GM19351 (cell line): Measurements from ENCODE around the gene SOAT1.
A peak's percentile ranks its signal among the peaks of the same experiment; 100 is the strongest.
"Not testable (repeated sequence)": the region's sequence is repeated elsewhere in the genome, so short reads cannot be mapped to it uniquely, and the experiment has no call there.

ENCODE experiments used
- ATAC-seq: cut with Tn5 transposase; IDR thresholded peaks from one replicate; pipeline ENCODE4 v1.9.1; 2021; ENCODE audit warnings: mild to moderate bottlenecking, moderate library complexity; ENCODE audit not compliant: unreplicated experiment

SOAT1 gene

GRCh38 chr1:179293340-179294327, at the start of gene SOAT1:
Gene SOAT1 (plus strand): TSS chr1:179293797. CDS start chr1:179302685, 8,888 bp downstream.
- ATAC-seq, result peak; percentile 92

- peak; percentile 62 for ATAC-seq
Observed at GRCh38 chr1:179245426-179245825, 48.2 kb upstream of the SOAT1 start.

GRCh38 chr1:179247923-179248322, 45.7 kb upstream of the SOAT1 start:
- ATAC-seq, result no peak

- no peak for ATAC-seq
Observed at GRCh38 chr1:179251675-179252074, 41.9 kb upstream of the SOAT1 start.

- ATAC-seq, result no peak
Observed at GRCh38 chr1:179252606-179253005, 41.0 kb upstream of the SOAT1 start.

GRCh38 chr1:179253286-179253972, 40.2 kb upstream of the SOAT1 start:
- no peak for ATAC-seq

- ATAC-seq, result no peak
Observed at GRCh38 chr1:179262183-179262582, 31.4 kb upstream of the SOAT1 start.

- ATAC-seq, result no peak
Observed at GRCh38 chr1:179263121-179263520, 30.5 kb upstream of the SOAT1 start.

GRCh38 chr1:179264507-179264906, 29.1 kb upstream of the SOAT1 start:
- no peak for ATAC-seq

- ATAC-seq, result no peak
Observed at GRCh38 chr1:179269071-179269470, 24.5 kb upstream of the SOAT1 start.

GRCh38 chr1:179274424-179274823, 19.2 kb upstream of the SOAT1 start:
- not testable (repeated sequence) for ATAC-seq

- ATAC-seq, result no peak
Observed at GRCh38 chr1:179278920-179279319, 14.7 kb upstream of the SOAT1 start.

- ATAC-seq, result no peak
Observed at GRCh38 chr1:179283992-179284391, 9.6 kb upstream of the SOAT1 start.

- ATAC-seq, result no peak
Observed at GRCh38 chr1:179287946-179288345, 5.7 kb upstream of the SOAT1 start.

- no peak for ATAC-seq
Observed at GRCh38 chr1:179288977-179289376, 4.6 kb upstream of the SOAT1 start.

GRCh38 chr1:179295164-179295755, 1.7 kb downstream of the SOAT1 start:
- ATAC-seq, result no peak

GRCh38 chr1:179296356-179297104, 2.9 kb downstream of the SOAT1 start:
- ATAC-seq, result no peak

- ATAC-seq, result no peak
Observed at GRCh38 chr1:179297105-179297378, 3.4 kb downstream of the SOAT1 start.

GRCh38 chr1:179298952-179299351, 5.4 kb downstream of the SOAT1 start:
- ATAC-seq, result peak; percentile 91

GRCh38 chr1:179300112-179300511, 6.5 kb downstream of the SOAT1 start:
- ATAC-seq, result no peak

- no peak for ATAC-seq
Observed at GRCh38 chr1:179302070-179302469, 8.5 kb downstream of the SOAT1 start.
